Panc1 (cell line): ENCODE data around the gene RIGI.

Experiments
- CTCF ChIP-seq: fragments of 450-650 bp; IDR thresholded peaks from 2 replicates; pipeline ENCODE4 v1.5.1; 2017; ENCODE audit warnings: mild to moderate bottlenecking
- REST ChIP-seq, 2 experiments: IDR thresholded peaks; 2 replicates each; pipeline ENCODE4 v1.6.1; 2011 to 2012; ENCODE audit warnings: low read depth in 2 of 2, control low read depth in 1 of 2, low read length in 1 of 2, mild to moderate bottlenecking in 1 of 2, moderate library complexity in 1 of 2; ENCODE audit not compliant: insufficient read depth in 1 of 2

- TF ChIP-seq CTCF (peak; percentile 89), REST (IDR thresholded peaks at IDR 0.05; ENCODE audit: insufficient read depth in 1 of 2, low read depth in 2 of 2, low read length in 1 of 2) (no peak)
These were observed 46.2 kb upstream of the RIGI start for GRCh38 chr9:32571969-32572899.
